ENCODE results near the gene PDLIM5. TPM values are rescaled to one million over a fixed set of nuclear protein-coding genes. Genes with fewer than 3 reads are reported as not detected.

PDLIM5 gene
- total and polyA plus RNA-seq, 2 of the 8 experiments (the other 6 are each of a cell fraction or from before 2014, with no cell fraction given): 37.3 to 62.1 TPM

GRCh38 chr4:94711635-94712034 lies 259.9 kb downstream of the PDLIM5 start:
- Histone ChIP-seq H3K27ac (ENCODE audit: low read depth, low read length) (no peak overlapping the region), H2BK5ac (ENCODE audit: low read depth, low read length) (no peak overlapping the region), H3K56ac (replicated peaks; ENCODE audit: insufficient read length, low read depth, low read length) (no peak overlapping the region), H2BK15ac (ENCODE audit: low read length) (no peak overlapping the region), H3K18ac (ENCODE audit: extremely low read depth, low read length) (no peak overlapping the region), H2BK120ac (replicated peaks; ENCODE audit: low read depth, low read length) (no peak overlapping the region), H4K8ac (ENCODE audit: extremely low read depth, insufficient read depth, low read length) (no peak overlapping the region), H3K27me3 (replicated peaks in 1 of 4; ENCODE audit: control insufficient read depth in 3 of 4, extremely low read depth in 1 of 4, insufficient read depth in 3 of 4, low read length in 3 of 4) (no peaks in the 10 kb centered on the region), H3K9ac (replicated peaks in 1 of 4; ENCODE audit: extremely low read depth in 1 of 4, low read depth in 3 of 4, low read length in 3 of 4) (no peak overlapping the region), H3K14ac (ENCODE audit: insufficient read length) (no peak overlapping the region), H2AK5ac (ENCODE audit: low read depth, low read length) (no peak overlapping the region), H3K23ac (ENCODE audit: insufficient read length) (no peak overlapping the region), H4K20me1 (replicated peaks in 1 of 2; ENCODE audit: control insufficient read depth in 1 of 2, insufficient read depth in 2 of 2, low read length in 2 of 2) (no peaks in the 10 kb centered on the region), H3K36me3 (ENCODE audit: control insufficient read depth in 2 of 4, insufficient read depth in 4 of 4, low read length in 3 of 4) (no peaks in the 10 kb centered on the region), H3K4me2 (ENCODE audit: insufficient read depth in 1 of 2, low read depth in 2 of 2, low read length in 2 of 2) (no peak overlapping the region), H2BK12ac (ENCODE audit: low read depth, low read length) (no peak overlapping the region), H2AFZ (ENCODE audit: low read length) (peak overlapping the region; percentile 56; the same call in 1 of the 2 replicates), H3K4me1 (replicated peaks in 1 of 4; ENCODE audit: control insufficient read depth in 3 of 4, insufficient read depth in 4 of 4, low read length in 3 of 4) (peaks cover 0 to 3% (median 0%) of the 10 kb centered on the region in 4 experiments; a peak in 1 of 7 replicates), H3K4me3 (ENCODE audit: extremely low read depth in 1 of 4, insufficient read depth in 2 of 4, low read depth in 3 of 4, low read length in 4 of 4) (no peak overlapping the region), H4K91ac (replicated peaks; ENCODE audit: insufficient read length, low read length) (no peak overlapping the region), H3K79me1 (ENCODE audit: low read depth, low read length) (no peaks in the 10 kb centered on the region), H2BK20ac (ENCODE audit: low read length) (no peak overlapping the region), H3K9me3 (ENCODE audit: insufficient read depth in 2 of 2, low read depth in 1 of 2, low read length in 1 of 2) (no peaks in the 10 kb centered on the region), H3K4ac (replicated peaks; ENCODE audit: insufficient read length, low read depth, low read length) (no peak overlapping the region), H3K79me2 (ENCODE audit: control insufficient read depth in 1 of 2, insufficient read depth in 2 of 2, low read length in 2 of 2) (no peaks in the 10 kb centered on the region), H4K5ac (ENCODE audit: insufficient read length, low read depth, low read length) (no peak overlapping the region), H3K23me2 (ENCODE audit: low read depth, low read length) (no peaks in the 10 kb centered on the region)
- ChIA-PET CTCF (ENCODE audit: partially characterized antibody) (no interaction called here), POLR2A (ENCODE audit: partially characterized antibody) (no interaction called here)
- WGBS, 2 experiments (ENCODE audit: extremely low coverage in 1 of 2, insufficient coverage in 1 of 2, insufficient read length in 1 of 2, insufficient replicate concordance in 2 of 2, low coverage in 1 of 2, low lambda C conversion rate in 2 of 2, missing lambda C conversion rate in 1 of 2): 91% methylated on average over 5 of the region's 5 CpGs; no CpG with 5 or more reads in 1 of the 2 experiments
- TF ChIP-seq SP4 (IDR thresholded peaks at IDR 0.05; ENCODE audit: low read length) (no peak), JUN (IDR thresholded peaks at IDR 0.05; ENCODE audit: low read depth, low read length) (no peak), CHD2 (IDR thresholded peaks at IDR 0.05; ENCODE audit: low read length) (no peak), HDAC2 (IDR thresholded peaks at IDR 0.05; ENCODE audit: borderline replicate concordance in 1 of 2, low read depth in 2 of 2, low read length in 2 of 2) (no peak), BCL11A (IDR thresholded peaks at IDR 0.05; ENCODE audit: low read depth in 2 of 2, low read length in 2 of 2) (no peak), CTBP2 (IDR thresholded peaks at IDR 0.05; ENCODE audit: borderline replicate concordance, insufficient read depth, insufficient read length, low read length) (no peak), RNF2 (IDR thresholded peaks at IDR 0.05; ENCODE audit: borderline replicate concordance, low read depth, low read length, missing control alignments, poor library complexity, severe bottlenecking) (no peak), SUZ12 (IDR thresholded peaks at IDR 0.05; ENCODE audit: low read length) (no peak), SP1 (IDR thresholded peaks at IDR 0.05; ENCODE audit: low read depth, low read length) (no peak), NRF1 (IDR thresholded peaks at IDR 0.05; ENCODE audit: low read depth, low read length) (no peak), EGR1 (IDR thresholded peaks at IDR 0.05; ENCODE audit: borderline replicate concordance, low read depth, low read length) (no peak)
- TF ChIP-seq, protein P1, sequence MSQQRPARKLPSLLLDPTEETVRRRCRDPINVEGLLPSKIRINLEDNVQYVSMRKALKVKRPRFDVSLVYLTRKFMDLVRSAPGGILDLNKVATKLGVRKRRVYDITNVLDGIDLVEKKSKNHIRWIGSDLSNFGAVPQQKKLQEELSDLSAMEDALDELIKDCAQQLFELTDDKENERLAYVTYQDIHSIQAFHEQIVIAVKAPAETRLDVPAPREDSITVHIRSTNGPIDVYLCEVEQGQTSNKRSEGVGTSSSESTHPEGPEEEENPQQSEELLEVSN (IDR thresholded peaks at IDR 0.05): no peak
- FAIRE-seq (no peak), DNase-seq (ENCODE audit: low read depth in 1 of 2, low spot score in 2 of 2) (no peak)

All from H1 (cell line).